ENCODE results near the gene DISC1.
"Not testable (repeated sequence)": the region's sequence is repeated elsewhere in the genome, so short reads cannot be mapped to it uniquely, and the experiment has no call there.

Gene DISC1

DNA sequence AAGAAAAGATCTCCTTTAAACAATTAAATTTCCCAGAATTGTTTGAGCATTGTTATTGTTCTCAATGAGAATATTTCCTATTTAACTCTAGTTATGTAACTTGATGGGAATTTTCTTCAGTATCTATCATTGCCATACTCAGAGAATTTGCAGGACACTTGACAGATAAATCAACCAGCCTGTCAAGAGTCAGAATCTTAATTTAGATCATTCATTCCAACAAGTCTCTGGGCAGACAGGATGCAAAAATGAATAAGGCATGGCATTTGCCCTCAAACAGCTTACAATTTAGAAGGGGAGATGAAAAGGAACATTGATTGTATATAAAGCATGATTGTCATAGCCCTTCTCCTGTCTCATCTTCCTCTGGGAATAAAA lies 7.3 kb upstream of the DISC1 start:
- Histone ChIP-seq H3K27me3 (ENCODE audit: control insufficient read depth in 1 of 2, insufficient read depth in 2 of 2, low read length in 2 of 2) (peaks cover 0 to 5% of the 10 kb centered on the region in 2 donors), H3K4me3 (ENCODE audit: low read depth in 1 of 2, low read length in 2 of 2) (no peak overlapping the region), H3K9me3 (ENCODE audit: control insufficient read depth in 1 of 2, low read length in 2 of 2) (no peaks in the 10 kb centered on the region), H3K4me1 (ENCODE audit: control insufficient read depth in 1 of 2, insufficient read depth in 2 of 2, low read length in 2 of 2) (peaks cover 4 to 6% of the 10 kb centered on the region in 2 donors), H3K9ac (ENCODE audit: low read depth in 1 of 2, low read length in 2 of 2) (no peak overlapping the region), H3K36me3 (ENCODE audit: control insufficient read depth in 1 of 2, insufficient read depth in 2 of 2, low read length in 2 of 2) (no peaks in the 10 kb centered on the region), H3K27ac (ENCODE audit: low read depth, low read length) (no peak overlapping the region)

DNA sequence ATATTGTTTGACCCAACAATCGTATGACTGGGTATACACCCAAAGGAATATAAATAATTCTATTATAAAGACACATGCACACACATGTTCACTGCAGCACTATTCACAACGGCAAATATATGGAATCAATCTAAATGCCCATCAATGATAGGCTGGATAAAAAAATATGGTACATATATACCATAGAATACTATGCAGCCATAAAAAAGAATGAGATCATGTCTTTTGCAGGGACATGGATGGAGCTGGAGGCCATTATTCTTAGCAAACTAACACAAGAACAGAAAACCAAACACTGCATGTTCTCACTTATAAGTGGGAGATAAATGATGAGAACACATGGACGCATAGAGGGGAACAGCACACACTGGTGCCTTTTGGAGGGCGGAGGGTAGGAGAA lies 1.5 kb upstream of the DISC1 start:
- not testable (repeated sequence) for H3K27ac ChIP-seq (ENCODE audit: low read depth, low read length); H3K9me3 ChIP-seq (ENCODE audit: control insufficient read depth in 1 of 2, low read length in 2 of 2)

DNA sequence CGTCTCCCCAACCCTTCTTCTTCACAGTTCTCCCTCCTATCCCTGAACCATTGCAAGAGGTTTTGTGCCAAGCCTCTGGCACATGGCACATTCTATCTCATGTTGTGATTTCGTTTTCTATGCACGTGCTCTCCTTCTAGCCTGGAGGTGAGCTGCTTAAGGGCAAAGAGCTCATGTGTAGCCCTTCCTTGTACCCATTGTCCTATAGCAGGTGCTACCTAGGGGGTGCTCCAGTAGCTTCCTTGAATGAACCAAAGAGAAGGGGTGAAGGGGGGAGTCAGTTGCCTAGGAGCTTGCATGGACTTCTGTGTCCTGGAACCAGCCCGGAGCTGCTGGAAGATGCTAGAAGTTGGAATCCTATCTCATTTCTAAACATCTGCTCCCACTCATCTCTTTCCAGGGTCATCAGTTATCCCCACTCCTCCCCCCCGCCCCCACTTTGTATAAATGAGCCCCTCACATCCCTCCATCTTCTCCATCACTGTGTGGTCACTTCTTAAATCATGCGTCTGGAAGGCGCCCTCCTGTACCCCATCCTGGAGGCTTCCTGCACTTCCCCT lies 535 bp upstream of the DISC1 start:
- Histone ChIP-seq H3K9ac (ENCODE audit: low read depth in 1 of 2, low read length in 2 of 2) (no peak overlapping the region), H3K27me3 (ENCODE audit: control insufficient read depth in 1 of 2, insufficient read depth in 2 of 2, low read length in 2 of 2) (peaks cover 0 to 6% of the 10 kb centered on the region in 2 donors), H3K27ac (ENCODE audit: low read depth, low read length) (no peak overlapping the region), H3K4me1 (ENCODE audit: control insufficient read depth in 1 of 2, insufficient read depth in 2 of 2, low read length in 2 of 2) (peaks cover 6 to 18% of the 10 kb centered on the region in 2 donors), H3K9me3 (ENCODE audit: control insufficient read depth in 1 of 2, low read length in 2 of 2) (no peaks in the 10 kb centered on the region), H3K4me3 (ENCODE audit: low read depth in 1 of 2, low read length in 2 of 2) (peak overlapping the region; percentile 71 to 89), H3K36me3 (ENCODE audit: control insufficient read depth in 1 of 2, insufficient read depth in 2 of 2, low read length in 2 of 2) (no peaks in the 10 kb centered on the region)

More for the DNA sequence above, 1.5 kb upstream of the DISC1 start:
- Histone ChIP-seq H3K4me1 (ENCODE audit: control insufficient read depth in 1 of 2, insufficient read depth in 2 of 2, low read length in 2 of 2) (peaks cover 6 to 18% of the 10 kb centered on the region in 2 donors), H3K27me3 (ENCODE audit: control insufficient read depth in 1 of 2, insufficient read depth in 2 of 2, low read length in 2 of 2) (peaks cover 0 to 11% of the 10 kb centered on the region in 2 donors)
- not testable (repeated sequence) for H3K9ac ChIP-seq (ENCODE audit: low read depth in 1 of 2, low read length in 2 of 2); H3K4me3 ChIP-seq (ENCODE audit: low read depth in 1 of 2, low read length in 2 of 2); H3K36me3 ChIP-seq (ENCODE audit: control insufficient read depth in 1 of 2, insufficient read depth in 2 of 2, low read length in 2 of 2)

DNA sequence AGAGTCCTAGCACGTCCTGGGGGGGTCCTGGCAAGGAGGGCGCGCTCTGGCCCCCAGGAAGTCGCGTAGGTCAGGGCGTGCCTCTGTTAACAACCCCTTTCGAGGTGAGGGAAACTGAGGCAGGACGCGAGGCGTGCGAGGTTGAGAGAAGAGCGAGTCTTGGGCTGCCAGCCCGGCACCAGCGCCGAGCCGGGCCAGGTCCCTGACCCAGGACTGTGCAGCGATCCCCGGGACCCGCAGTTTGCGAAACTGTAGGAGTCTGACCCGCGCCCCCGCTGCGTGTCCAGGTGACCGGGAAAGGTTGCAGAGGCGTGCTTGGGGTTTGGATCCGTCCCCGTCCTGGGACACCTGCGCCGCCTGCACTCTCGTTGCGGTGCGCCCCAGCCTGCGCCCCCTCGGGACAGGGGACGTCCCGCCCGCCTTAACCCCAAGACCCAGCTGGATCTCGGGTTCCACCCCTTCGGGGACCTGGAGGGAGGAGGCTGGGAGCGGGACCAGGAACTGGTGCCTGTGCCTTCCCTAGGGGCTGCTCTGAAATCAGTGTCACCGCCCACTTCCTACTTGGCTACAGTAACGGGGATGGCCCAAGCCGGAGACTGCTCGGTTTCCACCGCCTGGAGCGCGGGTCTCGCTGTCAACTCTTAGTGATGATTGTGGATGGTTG lies 493 bp downstream of the DISC1 start:
- Histone ChIP-seq H3K9ac (ENCODE audit: low read depth in 1 of 2, low read length in 2 of 2) (peak overlapping the region; percentile 52 to 71), H3K27me3 (ENCODE audit: control insufficient read depth in 1 of 2, insufficient read depth in 2 of 2, low read length in 2 of 2) (peaks cover 0 to 6% of the 10 kb centered on the region in 2 donors), H3K4me1 (ENCODE audit: control insufficient read depth in 1 of 2, insufficient read depth in 2 of 2, low read length in 2 of 2) (peaks cover 6 to 18% of the 10 kb centered on the region in 2 donors), H3K36me3 (ENCODE audit: control insufficient read depth in 1 of 2, insufficient read depth in 2 of 2, low read length in 2 of 2) (no peaks in the 10 kb centered on the region), H3K4me3 (ENCODE audit: low read depth in 1 of 2, low read length in 2 of 2) (peak overlapping the region; percentile 71 to 89), H3K27ac (ENCODE audit: low read depth, low read length) (peak overlapping the region; percentile 52), H3K9me3 (ENCODE audit: control insufficient read depth in 1 of 2, low read length in 2 of 2) (no peaks in the 10 kb centered on the region)

DNA sequence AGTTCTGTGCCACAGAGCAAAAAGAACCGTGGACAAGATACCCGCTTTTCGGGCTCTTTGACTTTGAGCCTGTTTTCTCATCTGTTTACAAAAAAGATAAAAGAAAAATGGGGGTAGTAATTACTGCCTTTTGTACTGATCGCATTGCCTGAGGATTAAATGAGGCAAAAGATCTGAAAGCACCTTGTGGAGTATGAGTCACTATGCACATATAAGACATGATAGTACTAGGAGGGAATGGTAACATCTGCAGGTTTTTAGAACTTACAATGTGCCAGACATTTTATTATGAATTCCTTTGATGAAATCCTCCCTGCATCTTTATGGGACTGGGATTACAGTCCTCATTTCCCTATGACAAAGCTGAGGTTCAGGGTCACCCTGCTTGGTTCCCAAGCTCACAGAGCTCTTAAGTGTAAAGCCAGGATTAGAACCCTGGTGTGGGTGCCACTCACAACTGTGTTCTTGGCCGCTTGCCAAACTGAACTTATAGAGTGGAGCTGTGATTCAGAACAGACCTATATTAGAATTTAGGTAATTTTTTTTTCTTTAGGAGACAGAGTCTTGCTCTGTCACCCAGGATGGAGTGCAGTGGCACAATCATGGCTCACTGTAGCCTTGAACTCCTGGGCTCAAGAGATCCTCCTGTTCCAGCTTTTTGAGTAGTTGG lies 1.8 kb downstream of the DISC1 start:
- H3K27me3 ChIP-seq (ENCODE audit: control insufficient read depth in 1 of 2, insufficient read depth in 2 of 2, low read length in 2 of 2): peaks cover 0 to 6% of the 10 kb centered on the region in 2 donors
- H3K4me1 ChIP-seq (ENCODE audit: control insufficient read depth in 1 of 2, insufficient read depth in 2 of 2, low read length in 2 of 2): peaks cover 6 to 18% of the 10 kb centered on the region in 2 donors
- H3K9me3 ChIP-seq (ENCODE audit: control insufficient read depth in 1 of 2, low read length in 2 of 2): no peaks in the 10 kb centered on the region
- no peak overlapping the region for H3K4me3 ChIP-seq (ENCODE audit: low read depth in 1 of 2, low read length in 2 of 2)
- H3K36me3 ChIP-seq (ENCODE audit: control insufficient read depth in 1 of 2, insufficient read depth in 2 of 2, low read length in 2 of 2): no peaks in the 10 kb centered on the region
- H3K9ac ChIP-seq (ENCODE audit: low read depth in 1 of 2, low read length in 2 of 2): no peak overlapping the region
- no peak overlapping the region for H3K27ac ChIP-seq (ENCODE audit: low read depth, low read length)

DNA sequence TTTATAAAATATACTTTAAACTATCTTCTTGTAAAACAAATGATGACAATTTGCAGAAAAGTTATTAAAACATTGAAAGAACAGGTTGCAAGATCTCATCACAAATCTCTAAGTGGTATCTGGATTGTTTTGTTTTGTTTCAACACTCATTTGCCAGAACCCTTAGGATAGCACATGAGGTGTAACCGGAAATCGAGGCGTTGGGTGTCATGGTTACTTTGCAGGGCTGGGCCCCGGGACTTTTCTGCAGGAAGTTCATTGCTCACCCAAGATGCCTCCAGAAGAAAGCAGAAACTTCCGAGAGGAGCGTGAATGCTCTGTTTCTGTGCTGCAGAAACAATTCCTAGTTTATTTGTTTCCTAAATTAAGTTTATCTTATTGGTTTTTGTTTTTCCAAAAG lies 2.5 kb downstream of the DISC1 start:
- peaks cover 0 to 6% of the 10 kb centered on the region in 2 donors for H3K27me3 ChIP-seq (ENCODE audit: control insufficient read depth in 1 of 2, insufficient read depth in 2 of 2, low read length in 2 of 2)
- H3K9me3 ChIP-seq (ENCODE audit: control insufficient read depth in 1 of 2, low read length in 2 of 2): no peaks in the 10 kb centered on the region
- no peaks in the 10 kb centered on the region for H3K36me3 ChIP-seq (ENCODE audit: control insufficient read depth in 1 of 2, insufficient read depth in 2 of 2, low read length in 2 of 2)
- no peak overlapping the region for H3K9ac ChIP-seq (ENCODE audit: low read depth in 1 of 2, low read length in 2 of 2)
- peaks cover 6 to 18% of the 10 kb centered on the region in 2 donors for H3K4me1 ChIP-seq (ENCODE audit: control insufficient read depth in 1 of 2, insufficient read depth in 2 of 2, low read length in 2 of 2)
- H3K27ac ChIP-seq (ENCODE audit: low read depth, low read length): no peak overlapping the region
- no peak overlapping the region for H3K4me3 ChIP-seq (ENCODE audit: low read depth in 1 of 2, low read length in 2 of 2)

DNA sequence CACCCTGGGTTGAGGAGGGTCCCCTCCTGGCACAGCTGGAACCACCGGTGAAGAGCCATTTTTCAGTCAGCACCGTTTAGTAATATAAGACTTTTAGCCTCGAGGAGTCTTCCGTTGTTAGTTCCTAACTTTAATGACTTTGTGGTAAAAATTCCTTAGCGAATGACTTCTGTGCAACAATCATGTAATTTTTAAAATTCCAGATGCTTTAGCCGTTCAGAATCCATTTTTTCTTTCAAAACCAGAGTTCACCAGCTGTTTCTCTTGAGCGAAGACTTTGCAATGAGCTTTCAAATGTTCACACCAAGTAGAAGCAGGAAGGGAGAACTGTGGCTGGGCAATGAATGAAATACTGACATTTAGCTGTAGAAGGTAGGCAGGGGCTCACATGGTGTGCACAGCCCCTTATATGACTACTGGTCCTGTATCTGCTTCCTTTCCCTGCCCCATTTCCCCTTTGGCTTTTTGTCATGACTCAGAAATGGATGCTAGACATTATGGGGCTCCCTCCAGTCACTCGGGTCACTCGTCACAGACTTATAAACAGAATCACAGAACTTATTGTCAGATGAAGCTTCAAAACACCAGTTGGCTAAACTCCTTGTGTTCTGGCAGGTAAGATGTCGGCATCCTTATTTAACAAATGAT lies 4.1 kb downstream of the DISC1 start:
- Histone ChIP-seq H3K4me3 (ENCODE audit: low read depth in 1 of 2, low read length in 2 of 2) (no peak overlapping the region), H3K27me3 (ENCODE audit: control insufficient read depth in 1 of 2, insufficient read depth in 2 of 2, low read length in 2 of 2) (peaks cover 0 to 6% of the 10 kb centered on the region in 2 donors), H3K9me3 (ENCODE audit: control insufficient read depth in 1 of 2, low read length in 2 of 2) (no peaks in the 10 kb centered on the region), H3K27ac (ENCODE audit: low read depth, low read length) (no peak overlapping the region), H3K36me3 (ENCODE audit: control insufficient read depth in 1 of 2, insufficient read depth in 2 of 2, low read length in 2 of 2) (no peaks in the 10 kb centered on the region), H3K4me1 (ENCODE audit: control insufficient read depth in 1 of 2, insufficient read depth in 2 of 2, low read length in 2 of 2) (peaks cover 5 to 16% of the 10 kb centered on the region in 2 donors), H3K9ac (ENCODE audit: low read depth in 1 of 2, low read length in 2 of 2) (no peak overlapping the region)

DNA sequence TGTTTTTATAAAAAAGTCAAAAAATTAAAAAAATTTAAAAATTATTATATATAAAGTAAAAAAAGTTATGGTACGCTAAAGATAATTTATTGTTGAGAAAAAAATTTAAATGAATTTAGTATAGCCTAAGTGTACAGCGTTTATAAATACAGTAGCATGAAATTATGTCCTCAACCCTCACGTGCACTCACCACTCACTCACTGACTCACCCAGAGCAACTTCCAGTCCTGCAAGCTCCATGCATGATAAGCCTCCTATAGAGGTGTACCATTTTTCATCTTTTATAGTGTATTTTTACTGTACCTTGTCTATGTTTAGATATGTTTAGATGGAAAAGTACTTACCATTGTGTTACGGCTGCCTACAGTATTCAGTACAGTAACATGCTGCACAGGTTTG lies 5.1 kb downstream of the DISC1 start:
- H3K27me3 ChIP-seq (ENCODE audit: control insufficient read depth in 1 of 2, insufficient read depth in 2 of 2, low read length in 2 of 2): peaks cover 0 to 6% of the 10 kb centered on the region in 2 donors
- H3K27ac ChIP-seq (ENCODE audit: low read depth, low read length): no peak overlapping the region
- H3K4me3 ChIP-seq (ENCODE audit: low read depth in 1 of 2, low read length in 2 of 2): no peak overlapping the region
- H3K9ac ChIP-seq (ENCODE audit: low read depth in 1 of 2, low read length in 2 of 2): no peak overlapping the region
- H3K4me1 ChIP-seq (ENCODE audit: control insufficient read depth in 1 of 2, insufficient read depth in 2 of 2, low read length in 2 of 2): peaks cover 0 to 10% of the 10 kb centered on the region in 2 donors
- no peaks in the 10 kb centered on the region for H3K9me3 ChIP-seq (ENCODE audit: control insufficient read depth in 1 of 2, low read length in 2 of 2)
- H3K36me3 ChIP-seq (ENCODE audit: control insufficient read depth in 1 of 2, insufficient read depth in 2 of 2, low read length in 2 of 2): no peaks in the 10 kb centered on the region

DNA sequence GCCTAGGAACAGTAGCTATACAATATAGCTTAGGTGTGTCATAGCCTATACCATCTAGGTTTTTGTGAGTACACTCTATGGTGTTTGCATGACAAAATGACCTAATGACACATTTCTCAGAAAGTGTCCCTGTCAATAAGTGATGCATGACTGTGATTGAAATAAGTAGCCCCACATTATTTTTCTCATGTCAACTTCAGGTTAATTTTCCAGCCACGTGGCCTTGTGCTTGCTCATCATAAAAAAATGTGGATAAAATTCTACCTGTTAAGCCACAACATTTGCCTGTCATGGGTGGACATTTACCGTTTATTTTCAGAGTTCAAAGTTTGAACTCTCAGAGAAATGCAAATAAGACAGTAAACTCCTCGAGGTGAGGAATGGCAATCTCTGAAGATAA lies 5.5 kb downstream of the DISC1 start:
- no peaks in the 10 kb centered on the region for H3K9me3 ChIP-seq (ENCODE audit: control insufficient read depth in 1 of 2, low read length in 2 of 2)
- H3K4me1 ChIP-seq (ENCODE audit: control insufficient read depth in 1 of 2, insufficient read depth in 2 of 2, low read length in 2 of 2): peaks cover 0 to 7% of the 10 kb centered on the region in 2 donors
- H3K27ac ChIP-seq (ENCODE audit: low read depth, low read length): no peak overlapping the region
- H3K9ac ChIP-seq (ENCODE audit: low read depth in 1 of 2, low read length in 2 of 2): no peak overlapping the region
- H3K27me3 ChIP-seq (ENCODE audit: control insufficient read depth in 1 of 2, insufficient read depth in 2 of 2, low read length in 2 of 2): peaks cover 0 to 6% of the 10 kb centered on the region in 2 donors
- H3K36me3 ChIP-seq (ENCODE audit: control insufficient read depth in 1 of 2, insufficient read depth in 2 of 2, low read length in 2 of 2): no peaks in the 10 kb centered on the region
- H3K4me3 ChIP-seq (ENCODE audit: low read depth in 1 of 2, low read length in 2 of 2): no peak overlapping the region
